ENCODE measurements around the gene CCDC177.

Gene CCDC177

DNA sequence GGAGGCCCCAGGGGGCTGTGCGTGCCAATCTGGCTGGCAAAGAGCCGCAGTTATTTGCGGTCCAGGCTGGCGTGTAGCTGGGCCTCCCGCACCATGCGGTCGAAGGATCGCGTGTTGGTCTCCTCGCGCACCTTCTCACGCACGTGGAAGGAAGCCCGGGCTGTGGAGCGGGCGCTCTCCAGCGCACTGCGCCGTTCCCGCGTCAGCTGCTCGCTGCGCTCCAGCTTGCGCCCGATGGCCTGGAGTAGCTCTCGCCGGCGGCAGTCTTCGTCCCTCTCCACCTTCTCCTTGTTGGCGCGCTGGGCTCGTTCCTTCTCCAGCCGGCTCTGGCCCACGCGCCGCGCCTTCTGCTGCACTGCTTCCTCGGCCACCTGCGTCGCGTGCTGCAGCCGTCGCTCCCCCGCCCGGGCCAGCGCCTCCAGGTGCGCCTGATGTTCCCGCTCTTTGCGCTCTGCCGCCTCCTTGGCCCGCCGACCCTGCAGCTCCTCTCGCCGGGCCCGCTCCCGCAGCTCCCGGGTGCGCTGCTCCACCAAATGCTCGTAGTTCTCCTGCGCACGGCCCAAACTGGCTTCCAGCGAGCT is 3.1 kb downstream of the CCDC177 start:
- Histone ChIP-seq H4K20me1 (ENCODE audit: low read depth, low read length) (no peaks in the 10 kb centered on the region), H3K79me2 (ENCODE audit: insufficient read depth, low read length) (no peaks in the 10 kb centered on the region), H3F3A (ENCODE audit: insufficient read depth) (no peaks in the 10 kb centered on the region), H3K9ac (ENCODE audit: low read length) (no peak overlapping the region), H3K4me2 (ENCODE audit: low read depth, low read length, poor library complexity, severe bottlenecking) (no peak overlapping the region), H3K4me3 (ENCODE audit: insufficient read depth, low read length, poor library complexity, severe bottlenecking) (no peak overlapping the region), H3K27me3 (ENCODE audit: low read length) (no peaks in the 10 kb centered on the region), H3K27ac (ENCODE audit: low read depth, low read length) (no peak overlapping the region), H3K9me3 (ENCODE audit: insufficient read depth, low read length) (no peaks in the 10 kb centered on the region), H3K36me3 (ENCODE audit: low read length) (no peaks in the 10 kb centered on the region), H2AFZ (ENCODE audit: low read depth, low read length, severe bottlenecking) (no peak overlapping the region), H3K9me2 (replicated peaks; ENCODE audit: insufficient read depth, low read length) (no peaks in the 10 kb centered on the region)
- no peak for TF ChIP-seq EZH2phosphoT487 (conservative IDR thresholded peaks at IDR 0.05; ENCODE audit: low read length)
- TF ChIP-seq, protein P1, sequence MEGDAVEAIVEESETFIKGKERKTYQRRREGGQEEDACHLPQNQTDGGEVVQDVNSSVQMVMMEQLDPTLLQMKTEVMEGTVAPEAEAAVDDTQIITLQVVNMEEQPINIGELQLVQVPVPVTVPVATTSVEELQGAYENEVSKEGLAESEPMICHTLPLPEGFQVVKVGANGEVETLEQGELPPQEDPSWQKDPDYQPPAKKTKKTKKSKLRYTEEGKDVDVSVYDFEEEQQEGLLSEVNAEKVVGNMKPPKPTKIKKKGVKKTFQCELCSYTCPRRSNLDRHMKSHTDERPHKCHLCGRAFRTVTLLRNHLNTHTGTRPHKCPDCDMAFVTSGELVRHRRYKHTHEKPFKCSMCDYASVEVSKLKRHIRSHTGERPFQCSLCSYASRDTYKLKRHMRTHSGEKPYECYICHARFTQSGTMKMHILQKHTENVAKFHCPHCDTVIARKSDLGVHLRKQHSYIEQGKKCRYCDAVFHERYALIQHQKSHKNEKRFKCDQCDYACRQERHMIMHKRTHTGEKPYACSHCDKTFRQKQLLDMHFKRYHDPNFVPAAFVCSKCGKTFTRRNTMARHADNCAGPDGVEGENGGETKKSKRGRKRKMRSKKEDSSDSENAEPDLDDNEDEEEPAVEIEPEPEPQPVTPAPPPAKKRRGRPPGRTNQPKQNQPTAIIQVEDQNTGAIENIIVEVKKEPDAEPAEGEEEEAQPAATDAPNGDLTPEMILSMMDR (IDR thresholded peaks at IDR 0.05; ENCODE audit: insufficient read depth, low read length, poor library complexity, severe bottlenecking), result no peak

DNA sequence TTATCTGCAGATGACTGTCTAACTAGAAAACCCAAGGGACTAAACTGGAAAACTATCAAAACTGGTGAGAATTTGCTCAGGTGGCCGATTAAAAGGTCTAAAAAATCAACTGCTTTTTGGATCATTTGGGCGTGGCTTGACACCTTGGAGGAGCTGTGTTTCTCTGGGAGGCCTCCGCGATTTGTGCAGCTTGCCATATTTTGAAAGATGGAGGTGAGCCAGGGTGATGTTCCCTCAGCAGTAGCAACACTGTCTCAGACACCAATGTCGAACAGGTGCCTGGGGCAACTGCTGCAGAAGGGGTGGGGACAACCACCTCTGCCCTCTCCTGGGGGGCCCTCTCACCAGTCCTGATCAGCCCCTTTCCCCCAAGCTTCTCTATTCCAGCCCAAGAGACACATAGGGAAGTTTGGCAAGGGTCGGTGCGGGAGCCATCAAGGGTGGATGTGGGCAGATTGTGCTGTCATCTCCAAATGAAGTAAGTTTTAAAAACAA is 3.8 kb downstream of the CCDC177 start:
- H3K27me3 ChIP-seq (ENCODE audit: low read length), result no peaks in the 10 kb centered on the region
- H3F3A ChIP-seq (ENCODE audit: insufficient read depth), result no peaks in the 10 kb centered on the region
- H3K79me2 ChIP-seq (ENCODE audit: insufficient read depth, low read length), result no peaks in the 10 kb centered on the region
- no peak overlapping the region for H2AFZ ChIP-seq (ENCODE audit: low read depth, low read length, severe bottlenecking)
- H3K9me3 ChIP-seq (ENCODE audit: insufficient read depth, low read length), result no peaks in the 10 kb centered on the region
- H3K27ac ChIP-seq (ENCODE audit: low read depth, low read length), result no peak overlapping the region
- H3K9me2 ChIP-seq (replicated peaks; ENCODE audit: insufficient read depth, low read length), result no peaks in the 10 kb centered on the region
- TF ChIP-seq, protein P1 (IDR thresholded peaks at IDR 0.05; ENCODE audit: insufficient read depth, low read length, poor library complexity, severe bottlenecking), result no peak
- no peak for TF ChIP-seq EZH2phosphoT487 (conservative IDR thresholded peaks at IDR 0.05; ENCODE audit: low read length)
- no peak overlapping the region for H3K4me3 ChIP-seq (ENCODE audit: insufficient read depth, low read length, poor library complexity, severe bottlenecking)
- no peak overlapping the region for H3K4me2 ChIP-seq (ENCODE audit: low read depth, low read length, poor library complexity, severe bottlenecking)
- H4K20me1 ChIP-seq (ENCODE audit: low read depth, low read length), result no peaks in the 10 kb centered on the region
- H3K36me3 ChIP-seq (ENCODE audit: low read length), result no peaks in the 10 kb centered on the region
- H3K9ac ChIP-seq (ENCODE audit: low read length), result no peak overlapping the region

GRCh38 chr14:69569859-69570258 is 4.8 kb downstream of the CCDC177 start:
- TF ChIP-seq, protein P1 (IDR thresholded peaks at IDR 0.05; ENCODE audit: insufficient read depth, low read length, poor library complexity, severe bottlenecking), result no peak
- TF ChIP-seq EZH2phosphoT487 (conservative IDR thresholded peaks at IDR 0.05; ENCODE audit: low read length), result no peak
- no peaks in the 10 kb centered on the region for H3K36me3 ChIP-seq (ENCODE audit: low read length)
- no peaks in the 10 kb centered on the region for H3K27me3 ChIP-seq (ENCODE audit: low read length)
- no peaks in the 10 kb centered on the region for H3K9me3 ChIP-seq (ENCODE audit: insufficient read depth, low read length)
- no peak overlapping the region for H3K4me2 ChIP-seq (ENCODE audit: low read depth, low read length, poor library complexity, severe bottlenecking)
- H4K20me1 ChIP-seq (ENCODE audit: low read depth, low read length), result no peaks in the 10 kb centered on the region
- no peak overlapping the region for H3K9ac ChIP-seq (ENCODE audit: low read length)
- no peaks in the 10 kb centered on the region for H3K79me2 ChIP-seq (ENCODE audit: insufficient read depth, low read length)
- H2AFZ ChIP-seq (ENCODE audit: low read depth, low read length, severe bottlenecking), result no peak overlapping the region
- H3K9me2 ChIP-seq (replicated peaks; ENCODE audit: insufficient read depth, low read length), result no peaks in the 10 kb centered on the region
- no peak overlapping the region for H3K27ac ChIP-seq (ENCODE audit: low read depth, low read length)
- no peaks in the 10 kb centered on the region for H3F3A ChIP-seq (ENCODE audit: insufficient read depth)
- no peak overlapping the region for H3K4me3 ChIP-seq (ENCODE audit: insufficient read depth, low read length, poor library complexity, severe bottlenecking)

Measured in SU-DHL-6 (cell line).